Measurements from ENCODE around the gene ACO1. TPM values are rescaled to one million over a fixed set of nuclear protein-coding genes. Genes with fewer than 3 reads are reported as not detected.

The ACO1 gene
- total RNA-seq, 5 donors from 2014 or later (not counting 1 experiment from before 2014, with no cell fraction given): 5.2 to 8.5 (median 8.0) TPM

GRCh38 chr9:32422237-32422806 is 37.9 kb downstream of the ACO1 start:
- H3K27me3 Mint-ChIP-seq: no peaks in the 10 kb centered on the region
- ChIA-PET POLR2A (no interaction called here), CTCF (interaction anchor here (1.2 kb wide), 2 partner anchors 17 to 44 kb away, joined by 3 to 4 read pairs; no protein-coding TSS in a partner anchor)
- peaks cover 61% of the 10 kb centered on the region for H3K36me3 Mint-ChIP-seq
- Histone ChIP-seq H3K36me3 (ENCODE audit: control insufficient read depth in 2 of 2, extremely low read depth in 1 of 2, insufficient read depth in 1 of 2, low read length in 1 of 2) (peaks cover 7 to 12% of the 10 kb centered on the region in 2 donors), H3K27me3 (replicated peaks in 1 of 2; ENCODE audit: control insufficient read depth in 2 of 2, extremely low read depth in 1 of 2, insufficient read depth in 2 of 2, low read length in 1 of 2) (no peaks in the 10 kb centered on the region), H3K9me3 (no peaks in the 10 kb centered on the region), H3K4me1 (ENCODE audit: control insufficient read depth in 1 of 2, extremely low read depth in 1 of 2, insufficient read depth in 2 of 2, low read length in 2 of 2) (no peaks in the 10 kb centered on the region), H3K4me3 (ENCODE audit: control insufficient read depth in 1 of 2, extremely low read depth in 1 of 2, low read length in 1 of 2) (no peak overlapping the region), H3K27ac (ENCODE audit: low read length) (no peak overlapping the region)
- 86% methylated on average over 1 of the region's 7 CpGs for WGBS (ENCODE audit: insufficient coverage)
- ATAC-seq (replicated peaks in 1 of 4): no peak
- H3K9me3 Mint-ChIP-seq: no peaks in the 10 kb centered on the region
- H3K27ac Mint-ChIP-seq: no peak overlapping the region
- peaks cover 0 to 4% (median 0%) of the 10 kb centered on the region in 3 donors for H3K4me1 Mint-ChIP-seq
- H3K4me3 Mint-ChIP-seq: no peak overlapping the region
- DNase-seq: no peak

- H3K36me3 ChIP-seq (ENCODE audit: control insufficient read depth in 2 of 2, extremely low read depth in 1 of 2, insufficient read depth in 1 of 2, low read length in 1 of 2): peaks cover 7 to 10% of the 10 kb centered on the region in 2 donors
- WGBS (ENCODE audit: insufficient coverage): no CpG with 5 or more reads among the region's 4 CpGs
- no peaks in the 10 kb centered on the region for H3K4me1 ChIP-seq (ENCODE audit: control insufficient read depth in 1 of 2, extremely low read depth in 1 of 2, insufficient read depth in 2 of 2, low read length in 2 of 2)
- no peaks in the 10 kb centered on the region for H3K27me3 ChIP-seq (replicated peaks in 1 of 2; ENCODE audit: control insufficient read depth in 2 of 2, extremely low read depth in 1 of 2, insufficient read depth in 2 of 2, low read length in 1 of 2)
- no peak for ATAC-seq (replicated peaks in 1 of 4)
- H3K27ac Mint-ChIP-seq: no peak overlapping the region
- H3K27ac ChIP-seq (ENCODE audit: low read length): no peak overlapping the region
- DNase-seq: no peak
- H3K36me3 Mint-ChIP-seq: peaks cover 50% of the 10 kb centered on the region
- no peaks in the 10 kb centered on the region for H3K9me3 ChIP-seq
- no peaks in the 10 kb centered on the region for H3K9me3 Mint-ChIP-seq
- ChIA-PET CTCF (no interaction called here), POLR2A (no interaction called here)
- peaks cover 0 to 6% (median 0%) of the 10 kb centered on the region in 3 donors for H3K4me1 Mint-ChIP-seq
- no peak overlapping the region for H3K4me3 ChIP-seq (ENCODE audit: control insufficient read depth in 1 of 2, extremely low read depth in 1 of 2, low read length in 1 of 2)
- H3K4me3 Mint-ChIP-seq: no peak overlapping the region
- H3K27me3 Mint-ChIP-seq: no peaks in the 10 kb centered on the region
These were observed 38.9 kb downstream of the ACO1 start for GRCh38 chr9:32423371-32423770.

DNA sequence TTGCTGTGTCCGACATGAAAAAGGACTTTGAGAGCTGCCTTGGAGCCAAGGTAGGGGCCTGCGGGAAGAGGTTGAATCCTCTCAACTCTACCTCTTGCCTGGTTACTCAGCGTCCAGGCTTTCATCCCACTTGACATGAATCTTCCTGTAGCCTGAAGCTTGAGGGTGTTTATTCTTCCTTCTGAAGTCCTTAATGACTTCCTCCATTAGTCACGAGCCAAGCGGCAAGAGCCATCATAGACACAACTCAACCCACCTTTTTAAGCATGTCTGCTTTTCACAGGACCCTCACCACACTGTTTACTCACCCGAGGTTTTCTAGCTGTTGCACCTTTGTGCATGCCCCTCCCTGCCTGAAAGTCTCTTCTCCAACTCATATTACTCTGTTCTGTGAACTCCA is 40.2 kb downstream of the ACO1 start:
- WGBS (ENCODE audit: insufficient coverage): 94% methylated on average over 5 of the region's 6 CpGs
- Mint-ChIP-seq H3K9me3 (no peaks in the 10 kb centered on the region), H3K27ac (no peak overlapping the region), H3K4me1 (peaks cover 0 to 6% (median 0%) of the 10 kb centered on the region in 3 donors), H3K27me3 (no peaks in the 10 kb centered on the region), H3K4me3 (no peak overlapping the region), H3K36me3 (peaks cover 42% of the 10 kb centered on the region)
- DNase-seq: no peak
- POLR2A ChIA-PET: no interaction called here
- CTCF ChIA-PET: no interaction called here
- Histone ChIP-seq H3K27me3 (replicated peaks in 1 of 2; ENCODE audit: control insufficient read depth in 2 of 2, extremely low read depth in 1 of 2, insufficient read depth in 2 of 2, low read length in 1 of 2) (no peaks in the 10 kb centered on the region), H3K27ac (ENCODE audit: low read length) (no peak overlapping the region), H3K36me3 (ENCODE audit: control insufficient read depth in 2 of 2, extremely low read depth in 1 of 2, insufficient read depth in 1 of 2, low read length in 1 of 2) (peaks cover 7 to 11% of the 10 kb centered on the region in 2 donors), H3K4me3 (ENCODE audit: control insufficient read depth in 1 of 2, extremely low read depth in 1 of 2, low read length in 1 of 2) (no peak overlapping the region), H3K9me3 (no peaks in the 10 kb centered on the region), H3K4me1 (ENCODE audit: control insufficient read depth in 1 of 2, extremely low read depth in 1 of 2, insufficient read depth in 2 of 2, low read length in 2 of 2) (no peaks in the 10 kb centered on the region)
- no peak for ATAC-seq (replicated peaks in 1 of 4)

DNA sequence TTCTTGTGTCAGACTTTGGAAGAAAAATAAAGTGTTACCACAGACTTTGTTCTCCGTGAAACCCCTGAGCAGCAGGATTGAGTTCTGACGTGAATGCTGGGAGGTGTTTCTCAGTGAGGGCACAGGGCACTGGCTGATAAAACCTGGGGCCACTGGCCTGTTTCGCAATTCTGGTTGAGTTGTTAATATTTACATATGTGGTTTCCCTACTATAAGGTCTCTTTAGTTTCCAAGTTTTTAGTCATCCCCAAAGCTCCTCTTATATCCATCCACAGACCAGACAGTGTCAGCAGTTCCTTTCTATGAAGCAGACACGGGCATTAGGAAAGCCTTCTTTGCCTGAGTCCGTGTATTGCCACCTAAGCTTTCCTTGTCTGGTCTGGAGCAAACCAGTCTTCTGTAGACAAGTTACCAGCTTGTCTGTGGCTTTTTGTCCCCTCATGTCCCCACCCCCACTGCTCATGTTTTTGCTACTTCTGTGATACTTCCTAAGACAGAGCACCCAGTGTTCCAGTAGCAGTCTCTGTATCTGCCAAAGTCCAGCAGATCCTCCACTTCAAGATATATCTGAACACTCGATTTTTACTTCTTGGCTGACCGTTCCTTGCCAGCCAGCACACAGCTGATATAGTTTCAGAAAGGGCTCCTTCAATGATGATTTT is 42.0 kb downstream of the ACO1 start:
- Histone ChIP-seq H3K4me1 (ENCODE audit: control insufficient read depth in 1 of 2, extremely low read depth in 1 of 2, insufficient read depth in 2 of 2, low read length in 2 of 2) (no peaks in the 10 kb centered on the region), H3K27me3 (replicated peaks in 1 of 2; ENCODE audit: control insufficient read depth in 2 of 2, extremely low read depth in 1 of 2, insufficient read depth in 2 of 2, low read length in 1 of 2) (no peaks in the 10 kb centered on the region), H3K9me3 (no peaks in the 10 kb centered on the region), H3K36me3 (ENCODE audit: control insufficient read depth in 2 of 2, extremely low read depth in 1 of 2, insufficient read depth in 1 of 2, low read length in 1 of 2) (peaks cover 7 to 13% of the 10 kb centered on the region in 2 donors), H3K27ac (ENCODE audit: low read length) (no peak overlapping the region), H3K4me3 (ENCODE audit: control insufficient read depth in 1 of 2, extremely low read depth in 1 of 2, low read length in 1 of 2) (no peak overlapping the region)
- WGBS (ENCODE audit: insufficient coverage): 100% methylated on average over 3 of the region's 7 CpGs
- ChIA-PET CTCF (interaction anchor here in 1 of 2 donors (2.9 kb wide), 1 partner anchor 48 kb away, joined by 10 read pairs; no protein-coding TSS in a partner anchor), POLR2A (no interaction called here)
- Mint-ChIP-seq H3K36me3 (peaks cover 39% of the 10 kb centered on the region), H3K4me3 (no peak overlapping the region), H3K4me1 (peaks cover 0 to 6% (median 0%) of the 10 kb centered on the region in 3 donors), H3K27me3 (no peaks in the 10 kb centered on the region), H3K9me3 (no peaks in the 10 kb centered on the region), H3K27ac (peak overlapping the region in 1 of 2 donors; percentile 12)
- ATAC-seq (replicated peaks in 1 of 4) (no peak), DNase-seq (no peak)

DNA sequence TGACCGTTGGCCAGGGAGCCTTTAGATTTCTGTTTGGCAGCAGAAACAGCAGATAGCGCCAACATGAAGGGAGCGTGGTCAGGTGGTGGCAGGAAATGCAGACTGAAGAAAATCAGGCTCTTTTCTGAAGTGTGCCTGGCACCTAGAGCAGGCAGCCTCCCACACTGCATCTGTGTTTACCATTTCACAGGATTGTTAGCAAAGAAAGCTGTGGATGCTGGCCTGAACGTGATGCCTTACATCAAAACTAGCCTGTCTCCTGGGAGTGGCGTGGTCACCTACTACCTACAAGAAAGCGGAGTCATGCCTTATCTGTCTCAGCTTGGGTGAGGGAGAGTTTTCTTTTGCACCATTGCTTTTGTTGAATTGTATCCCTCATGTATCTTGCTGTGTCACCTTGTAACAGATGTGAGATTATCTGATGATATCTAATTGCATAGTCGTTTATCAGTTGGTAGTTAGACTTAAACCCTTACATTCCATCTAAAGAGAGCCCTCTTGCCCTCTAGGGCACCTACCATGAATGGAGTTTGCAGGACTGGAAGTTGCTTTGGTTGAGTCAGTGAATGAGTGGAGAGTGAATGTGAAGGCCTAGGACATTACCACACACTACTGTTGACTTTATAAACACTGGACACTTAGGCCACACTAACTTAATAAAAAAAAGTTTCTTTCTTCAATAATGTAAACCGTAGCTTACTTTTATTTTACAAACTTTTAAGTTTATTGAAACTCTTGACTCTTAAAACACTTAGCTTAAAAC is 42.8 kb downstream of the ACO1 start:
- ChIA-PET POLR2A (interaction anchor here in 1 of 2 donors (0.6 kb wide), 1 partner anchor 576 kb away, joined by 5 read pairs; no protein-coding TSS in a partner anchor), CTCF (interaction anchor here (0.7 to 2.9 kb wide), 2 partner anchors 32 to 48 kb away, joined by 5 to 10 read pairs; no protein-coding TSS in a partner anchor)
- Mint-ChIP-seq H3K9me3 (no peaks in the 10 kb centered on the region), H3K4me3 (no peak overlapping the region), H3K36me3 (peaks cover 35% of the 10 kb centered on the region), H3K27ac (peak overlapping the region in 1 of 2 donors; percentile 62), H3K27me3 (no peaks in the 10 kb centered on the region), H3K4me1 (peaks cover 0 to 6% (median 0%) of the 10 kb centered on the region in 3 donors)
- Histone ChIP-seq H3K27me3 (replicated peaks in 1 of 2; ENCODE audit: control insufficient read depth in 2 of 2, extremely low read depth in 1 of 2, insufficient read depth in 2 of 2, low read length in 1 of 2) (no peaks in the 10 kb centered on the region), H3K4me3 (ENCODE audit: control insufficient read depth in 1 of 2, extremely low read depth in 1 of 2, low read length in 1 of 2) (no peak overlapping the region), H3K4me1 (ENCODE audit: control insufficient read depth in 1 of 2, extremely low read depth in 1 of 2, insufficient read depth in 2 of 2, low read length in 2 of 2) (no peaks in the 10 kb centered on the region), H3K36me3 (ENCODE audit: control insufficient read depth in 2 of 2, extremely low read depth in 1 of 2, insufficient read depth in 1 of 2, low read length in 1 of 2) (peaks cover 7 to 16% of the 10 kb centered on the region in 2 donors), H3K27ac (ENCODE audit: low read length) (no peak overlapping the region), H3K9me3 (no peaks in the 10 kb centered on the region)
- WGBS (ENCODE audit: insufficient coverage): no CpG with 5 or more reads among the region's 8 CpGs
- ATAC-seq (replicated peaks in 1 of 4) (no peak), DNase-seq (peak in 1 of 35 experiments; percentile 3)

DNA sequence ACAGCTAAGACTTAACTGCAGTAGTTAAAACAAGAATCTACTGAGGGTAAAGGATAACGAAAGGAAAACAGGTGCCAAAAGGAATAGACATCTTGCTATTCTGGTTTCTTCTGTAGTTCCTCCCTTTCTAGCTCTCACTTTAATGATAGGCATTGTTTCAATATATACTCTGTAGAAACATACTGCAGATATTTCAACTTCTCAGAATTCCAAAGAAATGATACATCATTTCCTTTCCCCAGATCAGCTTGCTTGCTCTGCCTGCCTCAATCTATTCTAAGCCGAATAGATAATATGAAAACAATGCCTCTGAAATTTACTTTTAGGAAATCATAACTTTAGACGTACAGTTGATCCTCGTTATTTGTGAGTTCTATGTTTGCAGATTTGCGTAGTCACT is 46.3 kb downstream of the ACO1 start:
- ATAC-seq (replicated peaks in 1 of 4): no peak
- Mint-ChIP-seq H3K36me3 (peaks cover 28% of the 10 kb centered on the region), H3K27ac (no peak overlapping the region), H3K27me3 (no peaks in the 10 kb centered on the region), H3K9me3 (no peaks in the 10 kb centered on the region), H3K4me1 (peaks cover 0 to 6% (median 0%) of the 10 kb centered on the region in 3 donors), H3K4me3 (no peak overlapping the region)
- Histone ChIP-seq H3K27ac (ENCODE audit: low read length) (no peak overlapping the region), H3K9me3 (no peaks in the 10 kb centered on the region), H3K27me3 (replicated peaks in 1 of 2; ENCODE audit: control insufficient read depth in 2 of 2, extremely low read depth in 1 of 2, insufficient read depth in 2 of 2, low read length in 1 of 2) (no peaks in the 10 kb centered on the region), H3K4me1 (ENCODE audit: control insufficient read depth in 1 of 2, extremely low read depth in 1 of 2, insufficient read depth in 2 of 2, low read length in 2 of 2) (no peaks in the 10 kb centered on the region), H3K4me3 (ENCODE audit: control insufficient read depth in 1 of 2, extremely low read depth in 1 of 2, low read length in 1 of 2) (no peak overlapping the region), H3K36me3 (ENCODE audit: control insufficient read depth in 2 of 2, extremely low read depth in 1 of 2, insufficient read depth in 1 of 2, low read length in 1 of 2) (peaks cover 0 to 24% of the 10 kb centered on the region in 2 donors)
- CTCF ChIA-PET: interaction anchor here (0.5 to 1.4 kb wide), 6 partner anchors 41 to 183 kb away, joined by 3 to 7 read pairs (median 4); partner anchors contain the start of genes ACO1 (in 1 of the 2) and RIGI (in 1 of the 2)
- POLR2A ChIA-PET: no interaction called here
- WGBS (ENCODE audit: insufficient coverage): no CpG with 5 or more reads among the region's 5 CpGs
- no peak for DNase-seq
